NOMO-1 treated with dmso at 0.1 percent for 144 hours (cell line): ENCODE data around the gene MME.

ENCODE experiments used
- DNase-seq: peaks from one replicate; lab custom pipeline; 2025; ENCODE audit not compliant: unreplicated experiment; lab: John Stamatoyannopoulos, UW

Gene MME

DNA sequence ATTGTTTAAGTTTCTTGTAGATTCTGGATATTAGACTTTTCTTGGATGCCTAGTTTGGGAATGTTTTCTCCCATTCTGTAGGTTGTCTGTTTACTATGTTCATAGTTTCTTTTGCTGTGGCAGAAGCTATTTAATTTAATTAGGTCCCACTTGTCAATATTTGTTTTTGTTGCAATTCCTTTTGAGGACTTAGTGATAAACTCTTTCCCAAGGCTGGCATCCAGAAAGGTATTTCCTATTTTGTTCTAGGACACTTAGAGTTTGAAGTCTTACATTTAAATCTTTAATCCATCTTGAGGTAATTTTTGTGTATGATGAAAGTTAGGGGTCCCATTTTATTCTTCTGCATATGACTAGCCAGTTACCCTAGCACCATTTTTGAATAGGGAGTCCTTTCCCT, 54.9 kb downstream of the MME start:
- no peak for DNase-seq

DNA sequence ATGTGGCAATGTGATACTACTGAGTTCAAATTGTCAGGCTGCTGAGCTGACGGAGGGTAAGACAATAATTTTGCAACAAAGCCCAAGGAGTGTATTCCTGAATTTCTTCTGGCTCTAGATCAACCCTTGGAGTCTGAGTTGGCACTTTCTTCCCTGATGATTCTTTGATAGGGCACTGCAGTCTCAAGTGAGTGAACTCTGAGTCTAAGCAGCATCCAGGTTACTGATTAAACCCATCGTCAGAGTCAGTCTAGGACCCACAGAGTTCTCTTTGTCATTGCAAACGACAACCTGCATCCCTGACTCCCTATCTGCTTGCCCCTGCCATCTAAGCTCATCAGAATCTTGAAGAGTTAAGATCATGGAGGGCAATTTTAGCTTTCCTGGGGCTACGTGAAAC, 58.6 kb downstream of the MME start:
- DNase-seq, result no peak

DNA sequence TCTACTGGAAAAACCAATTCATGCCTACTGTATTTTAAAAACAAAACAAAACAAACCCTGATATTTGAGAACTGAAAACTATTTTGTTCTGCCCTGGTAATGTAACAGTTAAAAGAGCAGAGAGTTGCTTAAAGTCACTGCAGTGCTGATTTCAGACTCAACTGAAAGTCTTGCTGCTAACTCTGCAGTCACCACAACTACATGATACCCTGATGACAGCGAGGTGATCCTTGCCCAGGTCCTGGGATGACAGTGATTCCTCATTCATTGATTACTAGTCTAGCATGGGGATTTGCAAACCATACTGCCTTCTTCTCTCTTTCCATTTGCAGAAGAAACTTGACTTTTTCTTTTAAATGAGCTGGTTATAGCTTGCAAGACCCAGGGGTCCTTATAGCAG, 67.5 kb downstream of the MME start:
- no peak for DNase-seq

DNA sequence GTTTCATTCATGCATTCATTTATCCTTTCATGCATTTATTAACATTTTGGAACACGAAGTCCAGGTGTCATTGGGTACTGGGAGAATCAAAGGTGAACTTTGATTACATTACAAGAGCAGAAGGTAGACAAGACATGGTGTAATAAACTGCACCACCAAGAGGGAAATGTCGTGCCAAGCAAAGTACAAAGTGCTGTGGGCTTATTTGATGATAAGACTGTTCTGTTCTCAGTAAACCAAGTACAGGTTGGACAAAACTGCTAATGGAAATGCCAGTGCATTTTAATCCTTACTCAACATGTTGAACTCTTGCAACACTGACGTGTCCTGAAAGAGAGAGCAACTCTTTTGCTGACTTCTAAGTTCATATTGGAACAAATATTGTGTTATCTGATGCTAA, 69.4 kb downstream of the MME start:
- no peak for DNase-seq

DNA sequence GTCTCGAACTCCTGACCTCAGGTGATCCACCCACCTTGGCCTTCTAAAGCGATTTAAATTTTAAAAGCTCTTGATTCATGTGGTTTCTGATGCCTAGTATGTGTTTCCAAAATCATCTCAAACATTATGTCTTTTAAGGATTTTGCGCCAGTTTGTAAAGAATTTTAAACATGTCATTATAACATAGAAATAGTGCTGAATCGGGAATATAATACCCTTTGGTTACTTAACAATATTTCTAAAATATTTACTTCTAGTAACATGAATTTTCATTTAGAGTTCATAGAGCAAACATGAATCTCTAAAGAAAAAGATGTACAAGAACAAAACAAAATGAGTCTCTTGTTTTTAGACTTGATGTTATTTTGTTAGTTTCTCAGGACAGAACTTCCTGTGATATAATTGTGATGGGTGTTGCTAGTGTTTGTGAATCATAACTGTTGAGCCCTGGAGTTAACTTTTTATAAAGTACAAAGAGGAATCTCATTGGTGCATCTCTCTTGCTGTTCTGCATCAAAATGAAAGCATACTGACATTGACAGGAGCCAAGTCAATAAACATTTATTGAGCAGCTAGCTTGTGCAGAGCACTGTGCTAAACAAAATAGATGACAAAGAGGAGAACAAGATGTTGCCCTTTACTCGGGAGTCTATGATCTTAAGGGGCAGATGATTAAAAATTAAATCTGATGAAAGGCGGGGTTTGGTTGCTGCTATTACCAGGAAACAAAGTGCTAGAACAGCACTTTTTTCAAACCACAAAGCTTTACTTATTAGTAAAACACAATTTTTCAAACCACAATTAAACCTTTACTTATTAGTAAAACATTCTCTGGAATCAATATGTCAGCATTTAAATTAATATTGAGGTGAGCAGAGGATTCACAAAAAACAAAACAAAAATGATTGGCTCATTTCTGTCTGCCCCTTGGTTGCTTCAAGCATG, 73.4 kb downstream of the MME start:
- DNase-seq, result no peak

DNA sequence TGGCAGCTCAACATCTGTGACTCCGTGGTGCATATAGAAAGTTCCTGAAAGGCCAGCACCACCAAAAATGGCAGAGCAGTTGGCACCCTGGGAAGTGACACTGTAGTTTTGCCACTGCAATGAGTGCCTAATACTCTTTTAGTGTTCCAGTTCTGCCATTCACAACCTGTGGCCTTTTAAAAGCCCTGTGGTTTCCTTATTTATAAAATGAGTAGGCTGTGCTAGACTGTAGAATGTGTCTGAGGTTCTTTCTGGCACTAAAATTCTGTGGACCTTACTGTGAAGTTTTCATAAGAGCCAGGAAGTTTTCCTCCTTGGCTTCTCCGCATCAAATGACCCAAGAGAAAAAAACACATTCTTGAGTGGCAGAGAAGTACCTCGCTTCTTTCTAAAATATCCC, 74.1 kb downstream of the MME start:
- DNase-seq, result no peak

DNA sequence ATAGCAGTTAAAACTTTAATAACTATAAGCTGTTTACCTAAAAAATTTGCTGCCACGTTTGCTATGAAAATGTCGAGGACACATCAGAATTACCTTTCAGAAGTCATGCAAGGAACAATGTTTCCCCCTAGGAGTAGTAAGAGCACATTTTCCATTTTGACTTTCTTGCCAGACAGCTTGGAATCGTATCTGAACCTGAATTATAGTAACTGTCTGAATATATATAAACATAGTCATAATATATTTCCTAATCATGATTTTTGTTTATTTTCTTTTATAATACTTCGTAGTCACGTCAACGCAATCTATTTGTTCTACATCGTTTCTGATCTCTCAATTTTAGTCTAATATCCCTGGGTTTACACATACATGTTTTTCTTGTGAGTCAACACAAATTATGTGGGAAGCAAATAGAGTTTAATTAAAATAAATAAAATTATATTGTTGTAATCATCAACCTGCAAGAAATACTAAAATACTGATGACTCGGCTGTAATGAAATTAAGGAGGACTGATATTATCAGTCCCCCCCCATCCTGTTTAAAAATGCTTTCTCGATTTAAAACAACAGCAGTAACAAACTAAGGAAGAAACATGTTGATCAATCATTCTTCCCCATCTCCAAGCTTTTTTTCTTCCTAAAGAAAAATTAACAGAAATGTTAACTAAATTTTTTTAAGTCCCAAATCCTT, 78.4 kb downstream of the MME start:
- DNase-seq, result no peak

DNA sequence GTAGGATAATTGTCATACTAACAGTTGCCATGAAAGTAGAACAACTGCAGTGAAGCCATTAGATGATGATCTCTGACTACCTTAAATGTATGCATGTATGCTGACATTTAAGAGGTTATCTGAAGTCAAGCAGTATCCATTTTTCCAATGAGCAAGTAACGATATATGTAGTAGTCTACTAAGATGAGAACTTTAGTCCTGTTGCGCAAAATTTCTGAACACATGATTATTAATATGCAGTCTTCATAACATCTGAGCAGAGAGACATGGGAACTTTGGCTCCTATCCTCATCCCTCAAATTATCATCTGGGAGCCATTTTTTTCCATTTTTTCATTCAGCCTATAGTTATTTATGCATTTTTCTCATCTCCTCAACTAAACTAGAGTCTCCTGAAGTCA, 79.2 kb downstream of the MME start:
- DNase-seq, result no peak

DNA sequence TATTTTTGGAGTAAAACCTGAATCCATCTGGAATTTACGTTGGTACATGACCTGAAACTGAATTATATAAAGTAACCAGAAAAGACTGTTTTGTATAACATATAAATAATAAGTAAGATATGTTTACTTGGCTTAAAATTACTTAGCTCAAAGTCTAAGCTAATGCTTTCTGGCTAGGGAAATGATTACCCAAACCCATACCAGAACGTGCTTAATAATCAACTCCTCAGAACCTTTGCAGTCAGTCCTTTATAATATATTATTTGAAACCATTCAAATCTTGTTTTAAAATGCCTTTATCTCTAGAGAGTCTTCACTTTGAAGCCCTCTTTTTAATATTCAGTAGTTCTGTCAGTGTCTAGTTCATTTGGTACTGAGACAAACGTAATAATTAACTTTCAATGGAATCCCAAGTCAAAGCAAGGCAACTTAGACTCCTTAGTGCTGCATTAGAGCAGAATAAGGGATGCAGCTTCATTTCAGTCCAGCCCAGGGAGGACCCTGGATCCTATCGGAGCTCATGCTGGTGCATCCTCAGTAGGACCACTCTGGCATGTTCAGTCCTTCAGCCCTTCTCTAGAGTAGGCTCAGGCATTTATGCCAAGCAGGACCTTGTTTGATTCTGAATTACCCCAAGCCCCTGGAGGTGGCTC, 81.6 kb downstream of the MME start:
- DNase-seq, result no peak

DNA sequence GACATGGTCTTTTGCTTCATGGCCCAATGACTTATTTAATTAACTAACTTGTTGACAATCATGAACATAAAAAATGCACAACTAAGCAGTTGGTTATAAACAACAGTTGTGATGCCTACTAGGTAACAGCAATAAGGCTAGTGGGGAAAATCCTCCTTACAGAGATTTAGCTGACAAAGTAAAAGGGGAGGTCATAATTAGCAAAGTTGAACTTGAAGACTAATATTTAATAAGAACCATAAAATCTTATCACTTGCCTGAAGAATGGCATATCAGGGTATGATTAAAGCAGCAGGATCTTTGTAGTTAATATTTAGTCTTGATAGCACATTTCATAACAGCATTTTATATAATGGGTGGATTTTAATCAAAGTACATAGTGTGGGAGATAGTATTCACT, 84.2 kb downstream of the MME start:
- DNase-seq, result no peak

DNA sequence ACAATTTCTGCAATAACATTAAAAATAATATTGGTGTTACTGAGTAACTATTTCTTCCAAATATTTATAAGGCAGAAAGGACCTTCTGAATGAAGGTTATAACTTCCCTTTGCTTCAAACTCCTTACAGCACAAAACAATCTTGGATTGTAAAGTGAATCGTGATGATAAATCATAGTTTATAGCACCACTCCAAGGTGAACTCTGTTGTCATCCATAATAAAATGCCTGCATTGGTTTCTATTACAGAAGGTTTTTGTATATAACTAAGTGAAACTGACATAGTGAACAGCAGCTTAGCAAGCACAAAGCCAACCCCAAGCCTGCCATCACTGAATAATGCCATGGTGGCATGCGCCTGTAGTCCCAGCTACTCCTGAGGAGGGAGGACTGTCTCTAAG, 86.3 kb downstream of the MME start:
- no peak for DNase-seq

DNA sequence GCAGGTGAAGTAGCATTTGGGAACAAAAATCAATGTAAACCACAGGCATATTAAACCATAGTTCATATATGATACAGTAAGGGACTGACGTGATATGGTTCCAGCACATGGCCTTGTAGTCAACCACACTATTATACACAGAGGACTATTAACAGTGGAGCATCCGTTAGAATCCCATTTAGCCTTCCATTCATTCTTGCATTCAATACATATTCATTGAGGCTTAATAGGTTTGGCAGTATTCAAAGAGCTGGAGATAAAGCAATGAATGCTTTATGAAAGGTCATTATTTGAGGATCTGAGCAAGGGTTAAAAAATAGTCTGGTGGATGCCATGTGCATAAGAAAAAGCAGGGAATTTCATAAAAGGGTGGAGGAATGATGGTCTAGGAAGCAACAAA, 89.1 kb downstream of the MME start:
- no peak for DNase-seq

DNA sequence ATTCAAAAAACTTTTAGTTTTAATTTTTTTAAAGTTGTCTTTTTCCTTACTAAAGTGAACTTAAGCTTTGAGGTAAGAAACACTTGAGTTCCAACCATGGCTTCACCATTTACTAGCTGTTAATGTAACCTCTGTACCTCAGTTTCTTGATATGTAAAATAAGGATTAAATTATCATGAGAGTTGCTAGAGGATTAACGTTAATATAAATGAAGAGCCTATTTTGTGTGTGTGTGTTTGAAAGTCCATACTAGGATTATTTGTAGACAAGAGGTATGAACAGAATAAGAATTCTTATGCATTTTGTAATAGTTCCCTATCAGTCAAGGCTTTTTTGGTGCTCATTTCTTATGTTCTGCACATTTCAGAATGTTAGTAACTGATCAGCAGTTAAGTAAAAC, 93.7 kb downstream of the MME start:
- DNase-seq, result no peak

DNA sequence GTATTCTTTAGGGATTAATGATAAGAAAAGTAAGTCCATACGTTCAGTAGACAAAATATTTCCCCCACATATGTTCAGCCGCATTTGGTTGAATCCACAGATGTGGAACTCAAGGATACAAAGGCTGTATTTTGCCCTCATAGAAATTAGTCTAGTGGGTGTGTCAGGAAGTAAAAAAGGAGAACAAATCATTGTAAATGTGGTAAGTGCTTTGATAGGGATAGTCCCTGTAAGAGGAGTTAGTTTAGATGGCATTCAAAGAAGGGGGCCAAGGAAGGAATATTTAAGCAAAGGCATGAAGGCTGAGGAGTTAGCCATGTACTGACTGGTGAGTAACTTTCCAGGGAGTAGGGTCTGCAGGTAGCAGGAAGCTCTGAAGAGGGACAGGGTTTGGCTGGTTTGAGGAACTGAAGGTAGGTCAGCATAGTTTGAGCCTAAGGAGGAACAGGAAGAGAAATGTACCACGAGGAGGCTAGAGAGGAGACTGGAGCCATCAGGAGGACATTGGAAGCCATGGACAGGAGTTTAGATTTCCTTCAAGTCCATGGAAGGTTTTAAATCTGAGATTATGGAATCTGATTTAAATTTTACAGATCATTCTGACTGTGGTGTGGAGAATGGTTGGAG, 98.8 kb downstream of the MME start:
- DNase-seq, result peak; percentile 66

DNA sequence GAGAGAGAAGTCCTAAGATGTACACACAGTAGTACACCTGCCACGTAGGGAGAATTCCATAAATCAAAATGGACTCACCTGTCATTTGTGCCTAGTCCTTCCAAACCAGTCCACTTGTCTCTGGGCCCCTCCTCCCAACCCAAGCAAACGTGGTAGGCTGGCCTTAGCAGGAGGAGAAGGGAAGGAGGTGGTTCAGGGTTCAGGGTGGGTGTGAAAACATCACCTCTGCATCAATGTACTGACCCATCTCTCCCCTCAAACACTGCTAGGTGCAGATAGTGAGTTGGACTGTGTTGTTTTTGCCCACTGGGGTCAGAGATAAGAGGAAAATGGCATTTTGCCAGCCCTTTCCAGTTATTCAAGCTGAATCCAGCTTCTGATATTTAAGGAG, 99.3 kb downstream of the MME start:
- no peak for DNase-seq

DNA sequence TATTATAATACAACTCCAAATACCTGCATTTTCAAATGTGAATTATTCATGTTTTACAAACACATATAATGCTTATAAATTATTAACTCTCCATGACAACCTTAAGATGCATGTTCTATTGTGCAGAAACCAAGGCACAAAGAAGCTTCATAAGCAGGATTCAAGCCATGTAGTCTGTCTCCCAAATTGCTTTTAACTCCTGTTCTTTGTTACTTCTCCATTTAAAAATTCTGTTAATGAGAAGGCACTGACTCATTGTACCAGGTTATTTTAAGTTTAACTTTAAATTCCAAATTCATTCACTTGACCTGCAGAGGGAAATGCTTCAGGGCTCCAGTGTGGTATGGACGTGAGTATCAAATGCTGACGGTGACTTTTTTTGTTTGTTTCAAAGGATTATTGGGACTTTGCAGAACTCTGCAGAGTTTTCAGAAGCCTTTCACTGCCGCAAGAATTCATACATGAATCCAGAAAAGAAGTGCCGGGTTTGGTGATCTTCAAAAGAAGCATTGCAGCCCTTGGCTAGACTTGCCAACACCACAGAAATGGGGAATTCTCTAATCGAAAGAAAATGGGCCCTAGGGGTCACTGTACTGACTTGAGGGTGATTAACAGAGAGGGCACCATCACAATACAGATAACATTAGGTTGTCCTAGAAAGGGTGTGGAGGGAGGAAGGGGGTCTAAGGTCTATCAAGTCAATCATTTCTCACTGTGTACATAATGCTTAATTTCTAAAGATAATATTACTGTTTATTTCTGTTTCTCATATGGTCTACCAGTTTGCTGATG, 100.0 kb downstream of the MME start:
- DNase-seq, result no peak

DNA sequence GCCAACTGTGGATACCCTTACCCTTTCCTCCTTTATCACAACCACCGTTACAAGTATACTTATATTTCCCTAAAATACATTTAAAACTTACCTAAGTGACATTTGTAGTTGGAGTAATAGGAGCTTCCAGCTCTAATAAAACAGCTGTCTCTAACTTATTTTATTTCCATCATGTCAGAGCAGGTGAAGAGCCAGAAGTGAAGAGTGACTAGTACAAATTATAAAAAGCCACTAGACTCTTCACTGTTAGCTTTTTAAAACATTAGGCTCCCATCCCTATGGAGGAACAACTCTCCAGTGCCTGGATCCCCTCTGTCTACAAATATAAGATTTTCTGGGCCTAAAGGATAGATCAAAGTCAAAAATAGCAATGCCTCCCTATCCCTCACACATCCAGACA, 102.3 kb downstream of the MME start:
- DNase-seq, result no peak

DNA sequence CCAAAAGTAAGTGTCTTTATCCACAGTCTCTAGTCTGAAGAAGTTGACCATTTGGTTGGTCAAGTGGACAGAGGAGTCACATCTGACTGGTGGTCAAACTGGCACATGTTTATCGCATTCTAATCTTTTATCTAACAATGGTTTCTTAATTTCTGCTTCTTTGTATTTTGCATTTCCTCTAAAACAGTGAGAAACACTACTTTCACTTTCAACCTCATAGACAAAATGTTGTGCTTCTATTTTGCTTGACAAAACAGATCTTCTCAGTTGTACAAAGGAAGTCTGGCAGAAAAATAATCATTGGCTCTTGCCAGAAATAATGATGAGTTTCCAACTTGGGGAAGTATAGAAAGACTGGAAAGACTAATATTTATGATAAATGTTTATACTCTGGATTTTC, 103.9 kb downstream of the MME start:
- DNase-seq, result no peak

DNA sequence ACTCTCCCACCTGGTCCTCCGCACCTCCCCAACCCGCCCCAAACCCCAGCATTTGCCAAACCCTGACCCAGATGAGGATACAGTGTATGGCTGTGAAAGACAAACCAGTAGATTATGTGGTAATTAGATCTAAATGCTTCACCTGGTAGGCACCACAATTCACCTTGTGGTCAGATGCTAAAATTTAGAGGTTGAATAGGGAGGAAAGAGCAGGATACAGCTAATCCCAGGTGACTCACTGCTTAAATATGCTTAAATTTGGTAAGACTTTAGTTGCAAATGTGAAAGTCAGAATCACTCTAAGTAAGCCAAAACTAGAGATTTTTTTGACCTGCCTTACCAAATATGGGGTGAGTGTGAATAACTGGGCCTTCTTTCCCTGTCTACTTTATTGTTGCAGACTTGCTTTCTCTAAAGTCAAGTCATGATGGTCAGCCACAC, 105.5 kb downstream of the MME start:
- DNase-seq, result no peak

DNA sequence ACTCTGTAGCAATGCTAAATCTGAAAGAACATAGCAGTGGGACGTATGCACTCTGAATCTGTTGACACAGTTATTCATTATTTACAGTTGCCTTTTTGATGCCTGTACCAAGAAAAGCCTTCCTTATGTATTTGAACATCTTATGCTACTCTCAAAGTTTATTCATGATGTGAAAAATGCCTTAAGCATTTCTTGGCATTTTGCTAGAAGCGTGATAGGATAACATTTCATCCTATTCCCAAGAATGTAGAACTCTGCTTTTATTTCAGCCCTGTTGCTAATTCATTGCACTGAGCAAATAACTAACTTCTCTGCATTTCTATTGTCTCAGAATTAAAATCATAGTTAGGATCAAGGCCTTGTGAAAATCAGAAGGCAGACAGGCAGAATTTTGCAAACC, 107.9 kb downstream of the MME start:
- DNase-seq, result no peak

DNA sequence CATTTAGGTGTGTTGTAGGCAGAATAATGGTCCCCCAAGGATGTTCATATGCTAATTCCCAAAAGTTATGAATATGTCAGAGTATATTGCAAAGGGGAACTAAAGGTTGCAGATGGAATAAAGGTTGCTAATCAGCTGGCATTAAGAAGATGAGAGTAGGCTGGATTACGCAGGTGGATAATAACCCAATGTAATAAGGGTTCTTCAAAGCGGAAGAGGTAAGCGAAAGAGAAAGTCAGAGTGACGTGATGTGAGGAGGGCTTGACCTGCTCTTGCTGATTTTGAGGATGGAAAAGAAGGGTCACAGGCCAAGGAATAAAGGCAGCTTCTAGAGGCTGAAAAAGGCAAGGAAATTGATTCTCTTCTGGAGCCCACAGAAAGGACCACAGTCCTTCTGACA, 109.4 kb downstream of the MME start:
- no peak for DNase-seq
